ENCODE data around the gene AMH.

DNA sequence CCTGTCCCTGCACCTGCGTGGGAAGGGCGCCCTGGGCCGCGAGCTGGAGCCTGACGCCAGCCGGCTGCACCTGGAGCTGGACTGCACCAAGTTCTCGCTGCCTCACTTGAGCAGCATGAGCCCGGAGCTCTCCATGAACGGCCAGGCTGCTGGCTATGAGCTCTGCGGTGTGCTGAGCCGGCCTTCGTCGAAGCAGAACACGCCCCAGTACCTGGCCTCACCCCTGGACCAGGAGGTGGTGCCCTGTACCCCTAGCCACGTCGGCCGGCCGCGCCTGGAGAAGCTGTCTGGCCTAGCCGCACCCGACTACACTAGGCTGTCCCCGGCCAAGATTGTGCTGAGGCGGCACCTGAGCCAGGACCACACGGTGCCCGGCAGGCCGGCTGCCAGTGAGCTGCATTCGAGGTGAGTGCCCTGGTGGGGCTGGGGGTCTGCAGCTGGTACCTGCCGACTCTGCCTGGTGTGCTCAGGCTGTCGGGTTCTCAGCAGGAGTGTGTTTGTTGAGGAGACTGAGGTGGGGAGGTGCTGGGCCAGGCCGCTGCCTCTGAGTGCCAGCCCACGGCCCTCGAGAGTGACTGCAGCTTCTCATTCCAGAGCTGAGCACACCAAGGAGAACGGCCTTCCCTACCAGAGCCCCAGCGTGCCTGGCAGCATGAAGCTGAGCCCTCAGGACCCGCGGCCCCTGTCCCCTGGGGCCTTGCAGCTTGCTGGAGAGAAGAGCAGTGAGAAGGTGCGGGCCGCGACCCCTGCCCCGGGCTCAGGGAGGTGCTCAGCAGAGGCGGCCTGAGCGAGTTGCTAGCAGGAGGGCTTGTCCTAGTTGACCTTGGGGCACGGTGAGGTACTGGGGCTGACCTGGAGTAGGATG is 32.5 kb upstream of the AMH start:
- TF ChIP-seq, protein P1, sequence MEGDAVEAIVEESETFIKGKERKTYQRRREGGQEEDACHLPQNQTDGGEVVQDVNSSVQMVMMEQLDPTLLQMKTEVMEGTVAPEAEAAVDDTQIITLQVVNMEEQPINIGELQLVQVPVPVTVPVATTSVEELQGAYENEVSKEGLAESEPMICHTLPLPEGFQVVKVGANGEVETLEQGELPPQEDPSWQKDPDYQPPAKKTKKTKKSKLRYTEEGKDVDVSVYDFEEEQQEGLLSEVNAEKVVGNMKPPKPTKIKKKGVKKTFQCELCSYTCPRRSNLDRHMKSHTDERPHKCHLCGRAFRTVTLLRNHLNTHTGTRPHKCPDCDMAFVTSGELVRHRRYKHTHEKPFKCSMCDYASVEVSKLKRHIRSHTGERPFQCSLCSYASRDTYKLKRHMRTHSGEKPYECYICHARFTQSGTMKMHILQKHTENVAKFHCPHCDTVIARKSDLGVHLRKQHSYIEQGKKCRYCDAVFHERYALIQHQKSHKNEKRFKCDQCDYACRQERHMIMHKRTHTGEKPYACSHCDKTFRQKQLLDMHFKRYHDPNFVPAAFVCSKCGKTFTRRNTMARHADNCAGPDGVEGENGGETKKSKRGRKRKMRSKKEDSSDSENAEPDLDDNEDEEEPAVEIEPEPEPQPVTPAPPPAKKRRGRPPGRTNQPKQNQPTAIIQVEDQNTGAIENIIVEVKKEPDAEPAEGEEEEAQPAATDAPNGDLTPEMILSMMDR (IDR thresholded peaks at IDR 0.05) = no peak
- TF ChIP-seq POLR2A (IDR thresholded peaks at IDR 0.05) (no peak), EP300 (IDR thresholded peaks at IDR 0.05) (no peak), POLR2AphosphoS5 (IDR thresholded peaks at IDR 0.05) (no peak)

Data from stomach (tissue), 4 donors.